ENCODE measurements around the gene NOTCH1.

NOTCH1 gene

DNA sequence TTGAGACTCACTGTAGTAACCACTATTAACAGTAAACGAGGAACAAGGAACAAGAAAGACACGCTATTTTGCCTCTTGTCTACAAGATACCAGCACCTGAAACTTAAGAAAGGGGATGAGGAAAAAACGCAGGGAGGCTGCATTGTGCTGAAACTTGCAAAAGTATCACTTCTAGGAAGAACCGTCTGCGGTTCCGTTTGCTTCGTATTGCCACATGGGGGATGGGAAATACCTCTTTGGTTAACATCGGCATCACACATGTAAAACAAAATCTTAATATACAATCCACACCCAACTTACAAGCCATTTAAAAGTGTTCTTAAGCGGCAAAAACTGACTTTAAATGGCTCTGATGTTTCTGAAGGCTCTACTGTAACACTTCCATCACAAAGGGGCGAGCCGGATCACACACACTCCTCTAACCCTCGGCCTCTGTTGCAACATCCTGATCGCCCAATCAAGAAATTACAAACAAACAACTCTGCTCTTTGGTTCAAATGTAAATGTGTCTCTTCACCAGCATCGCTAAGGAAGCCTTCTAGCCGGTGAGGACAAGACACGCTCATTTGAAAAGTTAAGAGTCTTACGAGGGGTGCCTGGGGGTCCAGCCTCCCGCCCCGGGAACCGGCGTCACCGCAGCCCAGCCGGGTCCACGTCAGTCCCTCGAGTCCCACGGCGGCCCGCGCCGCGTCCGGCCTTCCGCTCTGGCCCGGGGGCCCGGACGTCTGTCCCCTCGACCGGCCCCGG lies 63.6 kb downstream of the NOTCH1 start:
- peak; percentile 66 for DNase-seq

- DNase-seq = no peak
Measured at GRCh38 chr9:136481558-136481957, 64.3 kb downstream of the NOTCH1 start.

GRCh38 chr9:136476369-136477150 lies 69.3 kb downstream of the NOTCH1 start:
- no peak for DNase-seq

DNA sequence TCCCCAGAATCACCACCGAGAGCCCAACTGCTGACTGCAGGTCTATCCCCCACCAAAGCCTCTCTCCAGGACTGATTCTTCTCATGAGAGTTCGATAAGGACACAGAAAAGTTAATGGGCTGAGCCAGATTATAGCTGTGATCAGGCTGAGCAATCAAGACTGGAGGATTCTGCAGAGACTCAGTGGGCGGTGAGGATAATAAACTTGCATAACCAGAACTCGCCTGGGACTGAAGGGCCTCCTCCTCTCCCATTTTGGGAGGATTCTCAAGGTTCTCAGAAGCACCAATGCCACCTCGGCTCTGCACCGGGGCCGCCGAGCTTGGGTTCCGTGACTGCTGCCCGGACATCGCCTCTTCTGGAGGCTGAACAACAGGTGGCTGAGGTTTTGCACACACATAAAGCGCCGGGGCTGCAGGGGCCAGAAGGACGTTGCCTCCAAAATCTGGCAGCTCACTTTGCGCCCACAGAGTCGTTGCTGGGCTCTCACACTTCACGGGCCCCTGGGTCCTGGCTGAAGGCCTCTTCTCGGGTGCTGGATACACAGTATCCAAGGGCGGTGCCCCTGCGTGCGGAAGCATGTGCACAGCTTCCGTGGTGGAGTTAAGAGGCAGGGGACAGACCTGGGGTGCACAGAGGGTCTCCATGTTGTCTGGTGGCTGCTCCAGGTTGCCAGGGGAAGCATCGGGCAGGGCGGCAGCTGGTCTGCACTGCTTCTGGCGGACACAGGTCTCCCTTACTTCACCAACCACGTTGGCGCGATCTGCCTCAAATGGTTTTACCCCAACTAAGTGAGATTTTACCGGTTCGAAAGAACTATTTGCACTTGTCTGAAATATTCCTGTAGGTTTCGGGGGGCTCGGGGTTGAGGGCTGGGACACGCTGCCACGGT lies 70.6 kb downstream of the NOTCH1 start:
- no peak for DNase-seq

DNA sequence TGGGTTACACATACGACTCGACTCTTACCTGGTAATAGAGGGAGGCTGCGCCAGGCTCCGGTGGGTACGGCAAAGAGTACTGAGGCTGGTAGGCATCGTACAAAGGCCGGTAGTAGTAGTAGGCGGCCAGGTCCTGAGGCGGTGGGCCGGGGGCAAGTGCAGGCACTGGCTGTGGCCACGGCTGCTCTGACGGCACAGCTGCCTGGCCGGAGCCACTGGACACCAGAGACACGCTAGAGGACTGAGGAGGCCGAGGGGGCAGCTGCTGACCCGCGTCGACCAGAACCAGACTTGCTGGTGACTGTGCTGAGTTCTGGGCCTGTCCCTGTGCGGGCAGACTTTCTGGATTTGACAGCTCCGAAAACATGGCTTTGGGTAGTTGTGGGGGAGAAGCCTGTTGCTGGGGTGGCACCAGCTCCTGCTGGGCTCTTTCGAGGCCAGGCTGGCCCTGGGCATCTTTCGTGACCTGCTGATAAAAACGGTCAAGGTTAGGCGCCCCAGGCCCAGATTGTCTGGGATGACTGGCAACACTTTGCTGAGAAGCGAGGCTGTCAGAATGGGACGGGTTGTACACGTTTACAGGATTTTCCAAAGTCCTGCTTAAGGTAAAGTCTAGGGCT lies 71.7 kb downstream of the NOTCH1 start:
- no peak for DNase-seq

DNA sequence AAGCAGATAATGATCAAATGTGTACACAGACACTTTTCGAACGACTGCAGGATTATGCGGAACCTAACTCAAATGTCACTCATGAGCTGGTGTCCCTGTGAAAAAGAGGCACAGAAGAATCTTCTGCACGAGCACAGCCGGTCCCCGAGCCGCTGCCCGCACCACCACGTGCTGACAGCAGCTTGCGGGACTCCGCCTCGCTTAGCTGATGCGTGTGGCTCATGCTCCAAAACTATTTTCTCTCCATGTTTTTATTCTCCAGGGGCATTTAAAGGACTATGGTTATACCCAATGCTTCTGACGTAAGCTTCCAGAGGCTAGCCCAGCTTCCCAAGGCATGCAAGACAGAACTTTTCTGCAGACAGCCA lies 72.5 kb downstream of the NOTCH1 start:
- DNase-seq = no peak

- no peak for DNase-seq
Measured at GRCh38 chr9:136472640-136473353, 73.1 kb downstream of the NOTCH1 start.

GRCh38 chr9:136471802-136472487 lies 73.9 kb downstream of the NOTCH1 start:
- DNase-seq = no peak

DNA sequence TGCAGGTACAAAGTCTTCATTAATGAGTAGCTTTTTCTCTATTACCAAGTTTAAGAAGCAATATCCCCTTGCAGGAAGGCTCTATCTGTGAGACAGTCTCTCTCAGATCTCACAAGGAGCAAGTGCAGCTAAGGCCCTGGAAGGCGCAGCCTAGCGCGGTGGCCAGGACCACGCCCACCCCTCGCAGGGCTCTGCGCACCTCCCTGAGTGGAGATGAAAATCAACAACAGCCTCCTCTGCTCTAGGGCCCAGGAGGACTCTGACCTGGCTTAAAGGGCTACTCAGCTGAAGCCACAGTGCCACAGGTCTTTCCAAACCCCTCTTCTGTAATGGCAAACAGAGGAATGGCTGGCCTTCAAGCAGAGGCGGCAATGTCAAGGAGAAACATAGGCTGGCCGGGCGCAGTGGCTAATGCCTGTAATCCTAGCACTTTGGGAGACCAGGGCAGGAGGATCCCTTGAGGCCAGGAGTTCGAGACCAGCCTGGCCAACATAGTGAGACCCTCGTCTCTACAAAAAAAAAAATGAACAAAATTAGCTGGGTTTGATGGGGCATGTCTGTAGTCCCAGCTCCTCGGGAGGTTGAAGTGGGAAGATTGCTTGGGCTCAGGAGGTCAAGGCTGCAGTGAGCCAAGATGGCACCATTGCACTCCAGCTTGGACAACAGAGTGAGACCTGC lies 74.9 kb downstream of the NOTCH1 start:
- no peak for DNase-seq

- no peak for DNase-seq
Measured at GRCh38 chr9:136470356-136470755, 75.5 kb downstream of the NOTCH1 start.

DNA sequence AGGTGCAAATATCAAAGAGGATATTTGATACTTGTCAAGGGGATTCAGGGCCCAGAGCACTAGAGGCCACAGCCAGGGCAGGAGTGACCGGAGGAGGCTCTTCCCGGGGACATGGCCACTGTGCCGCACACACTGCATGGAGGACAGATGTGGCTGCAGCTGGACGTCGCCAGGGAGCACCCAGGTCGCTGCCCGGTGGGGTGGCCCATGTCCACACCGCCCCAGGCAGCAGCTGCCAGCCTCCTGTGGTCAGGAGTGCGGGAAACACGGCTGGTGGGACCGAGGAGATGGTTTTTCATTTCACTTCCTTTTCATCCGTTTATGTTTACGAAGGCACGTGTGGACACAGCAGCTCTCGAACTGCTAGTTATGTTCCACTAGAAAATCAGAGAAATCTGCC lies 78.1 kb downstream of the NOTCH1 start:
- DNase-seq = no peak

- no peak for DNase-seq
Measured at GRCh38 chr9:136466155-136466541, 79.7 kb downstream of the NOTCH1 start.

- no peak for DNase-seq
Measured at GRCh38 chr9:136465500-136466154, 80.2 kb downstream of the NOTCH1 start.

DNA sequence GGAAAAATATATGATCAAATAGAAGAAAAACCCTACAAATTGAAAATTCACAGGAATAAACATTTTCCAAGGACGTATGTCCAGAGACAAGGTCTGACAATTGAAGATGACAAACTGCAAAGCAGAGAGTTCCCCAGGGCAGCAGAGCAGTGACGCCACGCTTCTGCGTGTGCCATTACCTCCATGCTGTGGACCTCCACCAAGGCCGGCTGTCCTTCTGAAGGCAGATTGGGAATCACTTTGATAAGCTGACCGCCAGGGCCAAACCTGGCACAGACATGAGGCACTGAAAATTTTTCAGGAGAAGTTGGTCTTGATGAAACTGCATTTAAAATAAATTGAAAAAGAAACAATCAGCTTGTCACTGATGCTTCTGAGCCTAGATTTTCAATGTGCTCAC lies 81.6 kb downstream of the NOTCH1 start:
- DNase-seq = no peak

- no peak for DNase-seq
Measured at GRCh38 chr9:136463578-136463977, 82.3 kb downstream of the NOTCH1 start.

DNA sequence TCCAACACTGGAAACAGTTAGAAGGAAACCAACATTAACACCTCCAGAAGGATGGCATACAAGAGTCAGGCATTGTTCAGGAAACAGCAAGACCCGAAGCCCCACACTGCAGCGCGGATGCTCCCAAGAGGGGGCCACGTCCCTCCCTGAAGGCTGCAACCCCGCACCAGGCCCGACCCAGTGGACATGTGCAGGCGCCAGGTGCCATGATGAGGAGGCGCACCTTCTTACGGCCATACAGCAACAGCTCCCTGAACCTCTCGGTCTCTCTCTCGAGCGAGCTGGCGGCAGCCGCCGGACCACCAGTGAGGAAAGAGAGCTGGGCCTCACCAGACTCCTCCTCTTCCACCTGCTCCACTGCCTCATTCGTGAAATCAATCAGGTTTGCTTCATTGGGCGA lies 83.2 kb downstream of the NOTCH1 start:
- no peak for DNase-seq

- DNase-seq = no peak
Measured at GRCh38 chr9:136460772-136461325, 85.0 kb downstream of the NOTCH1 start.

- DNase-seq = no peak
Measured at GRCh38 chr9:136459425-136459824, 86.4 kb downstream of the NOTCH1 start.

DNA sequence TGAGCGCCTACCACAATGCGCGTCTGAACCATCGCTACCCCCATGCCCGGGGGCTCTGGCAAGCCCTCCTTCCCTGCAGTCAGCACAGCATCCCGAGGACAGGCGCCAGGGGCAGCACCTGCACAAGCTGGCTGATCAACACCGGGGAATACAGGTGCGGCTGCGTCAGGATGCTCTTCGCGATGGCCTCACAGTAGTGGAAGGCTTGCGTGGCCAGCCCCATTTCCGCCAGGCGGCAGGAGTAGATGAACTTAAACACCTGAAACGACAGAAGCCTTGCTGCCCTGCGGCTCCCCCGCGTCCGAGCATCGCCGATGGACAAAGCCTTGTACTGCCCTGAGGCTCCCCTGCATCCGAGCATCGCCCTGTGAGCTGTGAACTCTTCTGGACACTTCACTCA lies 88.5 kb downstream of the NOTCH1 start:
- no peak for DNase-seq

DNA sequence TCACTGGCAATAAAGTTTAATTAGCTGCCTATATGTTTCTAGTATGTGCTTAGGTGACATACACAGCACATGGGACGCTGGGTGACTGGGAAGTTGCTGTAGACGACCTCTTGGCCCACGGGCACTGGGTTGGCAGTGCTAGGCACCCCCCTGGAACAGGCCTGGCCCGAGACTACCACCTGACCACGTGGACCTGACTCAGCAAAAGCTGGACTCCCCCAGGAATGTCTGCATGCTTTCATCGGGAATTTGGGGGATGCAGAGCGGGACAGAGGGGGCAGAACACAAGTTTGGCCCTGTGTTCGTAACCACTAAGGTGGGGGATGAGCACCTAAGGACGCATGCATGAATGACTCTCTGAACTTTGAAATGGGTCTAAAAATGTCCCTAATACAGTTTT lies 89.6 kb downstream of the NOTCH1 start:
- DNase-seq = no peak

Data from MV-4-11 (cell line).